ENCODE data around the gene MMP11. TPM values are rescaled to one million over a fixed set of nuclear protein-coding genes. Genes with fewer than 3 reads are reported as not detected.

The MMP11 gene
- total RNA-seq, 2 donors from 2014 or later: 2.3 to 4.5 TPM

GRCh38 chr22:23800297-23801237 lies 27.9 kb downstream of the MMP11 start:
- H3K4me1 ChIP-seq: no peaks in the 10 kb centered on the region
- no peak overlapping the region for H3K27ac ChIP-seq
- intact Hi-C loops (cut with DNase I): no loop called here
- H3K36me3 ChIP-seq: peaks cover 24% of the 10 kb centered on the region
- no peak overlapping the region for H3K4me3 ChIP-seq
- no peaks in the 10 kb centered on the region for H3K9me3 ChIP-seq
- no peak overlapping the region for H3K9ac ChIP-seq (ENCODE audit: low read depth in 2 of 2, low read length in 2 of 2)
- DNase-seq: no peak
- H3K27me3 ChIP-seq: no peaks in the 10 kb centered on the region
- TF ChIP-seq CTCF (IDR thresholded peaks at IDR 0.05): no peak

GRCh38 chr22:23801238-23801821 lies 28.7 kb downstream of the MMP11 start:
- intact Hi-C loops (cut with DNase I): no loop called here
- Histone ChIP-seq H3K9me3 (no peaks in the 10 kb centered on the region), H3K27ac (no peak overlapping the region), H3K36me3 (peaks cover 22% of the 10 kb centered on the region), H3K4me1 (no peaks in the 10 kb centered on the region), H3K27me3 (no peaks in the 10 kb centered on the region), H3K9ac (ENCODE audit: low read depth in 2 of 2, low read length in 2 of 2) (no peak overlapping the region), H3K4me3 (no peak overlapping the region)
- no peak for TF ChIP-seq CTCF (IDR thresholded peaks at IDR 0.05)
- DNase-seq: no peak

- no peak for TF ChIP-seq CTCF (IDR thresholded peaks at IDR 0.05)
- Histone ChIP-seq H3K9ac (ENCODE audit: low read depth in 2 of 2, low read length in 2 of 2) (no peak overlapping the region), H3K4me1 (no peaks in the 10 kb centered on the region), H3K36me3 (peaks cover 22% of the 10 kb centered on the region), H3K27ac (no peak overlapping the region), H3K9me3 (no peaks in the 10 kb centered on the region), H3K27me3 (no peaks in the 10 kb centered on the region), H3K4me3 (no peak overlapping the region)
- intact Hi-C loops (cut with DNase I): no loop called here
- no peak for DNase-seq
These were observed 29.3 kb downstream of the MMP11 start for GRCh38 chr22:23801886-23802377.

- no peak for TF ChIP-seq CTCF (IDR thresholded peaks at IDR 0.05)
- no peak for DNase-seq
- H3K36me3 ChIP-seq: peaks cover 22% of the 10 kb centered on the region
- H3K4me3 ChIP-seq: no peak overlapping the region
- H3K9me3 ChIP-seq: no peaks in the 10 kb centered on the region
- no peak overlapping the region for H3K9ac ChIP-seq (ENCODE audit: low read depth in 2 of 2, low read length in 2 of 2)
- no peak overlapping the region for H3K27ac ChIP-seq
- intact Hi-C loops (cut with DNase I): no loop called here
- H3K4me1 ChIP-seq: no peaks in the 10 kb centered on the region
- H3K27me3 ChIP-seq: no peaks in the 10 kb centered on the region
These were observed 30.6 kb downstream of the MMP11 start for GRCh38 chr22:23803001-23803819.

GRCh38 chr22:23804781-23805291 lies 32.2 kb downstream of the MMP11 start:
- H3K27me3 ChIP-seq: no peaks in the 10 kb centered on the region
- no peaks in the 10 kb centered on the region for H3K4me1 ChIP-seq
- H3K9me3 ChIP-seq: no peaks in the 10 kb centered on the region
- H3K4me3 ChIP-seq: no peak overlapping the region
- no peak for DNase-seq
- H3K27ac ChIP-seq: no peak overlapping the region
- no peak overlapping the region for H3K9ac ChIP-seq (ENCODE audit: low read depth in 2 of 2, low read length in 2 of 2)
- intact Hi-C loops (cut with DNase I): no loop called here
- no peak for TF ChIP-seq CTCF (IDR thresholded peaks at IDR 0.05)
- peaks cover 22% of the 10 kb centered on the region for H3K36me3 ChIP-seq
